Ovary (tissue), 9 donors: ENCODE data around the gene APP. TPM values are rescaled to one million over a fixed set of nuclear protein-coding genes. Genes with fewer than 3 reads are reported as not detected.

Experiments used
- DNase-seq, 5 donors: peaks; one replicate each; pipeline ENCODE4 v3.0.0-alpha.2; 2019 to 2020
- H3K27ac ChIP-seq, 2 donors: fragments of 200-600 bp; one replicate each; pipeline versions ENCODE4 v1.5.1 to v1.8.0; 2019 to 2022
- H3K27me3 ChIP-seq: fragments of 200-600 bp; one replicate; pipeline ENCODE4 v1.8.0; 2022
- H3K36me3 ChIP-seq: fragments of 200-600 bp; sonication (generic); one replicate; pipeline ENCODE4 v1.5.1; 2019
- H3K4me1 ChIP-seq: one replicate; pipeline ENCODE4 v1.8.1; 2013; ENCODE audit warnings: mild to moderate bottlenecking, moderate library complexity; ENCODE audit not compliant: insufficient read depth
- H3K4me3 ChIP-seq: fragments of 200-600 bp; sonication (generic); one replicate; pipeline ENCODE4 v1.5.1; 2017
- H3K9me3 ChIP-seq, 2 donors: fragments of 200-600 bp in 1 of 2; sonication (generic) in 1 of 2; one replicate each; pipeline versions ENCODE4 v1.5.1 to v1.8.1; 2013 to 2019; ENCODE audit warnings: mild to moderate bottlenecking in 1 of 2, moderate library complexity in 1 of 2
- CTCF ChIP-seq, 3 donors: fragments of 450-650 bp in 2 of 3; fragments of 200-600 bp in 1 of 3; IDR thresholded peaks; one replicate each; pipeline versions ENCODE4 v1.5.1 to v1.8.0; 2016 to 2022; ENCODE audit warnings: antibody characterized with exemption in 3 of 3, mild to moderate bottlenecking in 1 of 3
- EP300 ChIP-seq: sonication (generic); formaldehyde crosslinking; IDR thresholded peaks from one replicate; pipeline ENCODE4 v1.6.1; 2017; ENCODE audit warnings: antibody characterized with exemption
- POLR2A ChIP-seq: fragments of 450-650 bp; IDR thresholded peaks from one replicate; pipeline ENCODE4 v1.6.1; 2017; ENCODE audit warnings: antibody characterized with exemption, mild to moderate bottlenecking, moderate library complexity
- WGBS, 3 donors: extraction: QIAGEN DNeasy Blood & Tissue Kit in 1 of 3; methylation state at CpG; one replicate each; pipeline versions ENCODE4 v1.1.5 to v1.1.7; 2013 to 2017; 5-methylcytosine and 5-hydroxymethylcytosine counted together
- intact Hi-C, 4 donors: fragments of 100-400 bp; cut with DNase I; formaldehyde crosslinking; loops; one replicate each; pipeline versions ENCODE4 v1.11.0 to v1.15.1; 2022 to 2023
- polyA plus RNA-seq, 2 donors: library from polyadenylated mRNA; stranded (reverse); fragments of 200-250 nt in 1 of 2; fragments of 350-450 nt in 1 of 2; fragmentation: Illumina TruSeq in 1 of 2; extraction: RNeasy Lipid Tissue Mini Kit (QIAGEN cat#74804) in 1 of 2; gene quantifications; one replicate each; pipeline ENCODE4 v1.2.3, GENCODE V29; 2013 to 2014
- total RNA-seq, 7 donors: library from RNA; depleted of rRNA in 2 of 7; stranded (reverse); fragments of >200 nt in 2 of 7; fragmentation: NEBNext Ultra II Directional in 3 of 7; extraction: Animal tissue kit (Norgen Biotek cat#: 25700) in 3 of 7; gene quantifications; one replicate each; pipeline versions ENCODE4 v1.1.0 to v1.2.4, GENCODE V29; 2016 to 2023
- donor health status: DM: no; HTN: no; CAD: no; lungs with moderate emphysema.
- donor health status: DM: no; HTN: no; CAD: no.
- donor health status: Bipolar disorder and iron deficiency.
- donor health status: DM: yes; HTN: yes; CAD: no.
- donor health status: DM: no; HTN: no; CAD: no.
- donor health status: DM: yes; HTN: yes; CAD: no.

Gene APP
- total and polyA plus RNA-seq, 9 donors: 211 to 945 (median 364) TPM

GRCh38 chr21:26191609-26192008 is 21.0 kb upstream of the APP start:
- H3K4me3 ChIP-seq: no peak overlapping the region
- intact Hi-C loops: no loop called here
- no peaks in the 10 kb centered on the region for H3K27me3 ChIP-seq
- H3K4me1 ChIP-seq: no peaks in the 10 kb centered on the region
- TF ChIP-seq POLR2A (no peak), EP300 (no peak), CTCF (IDR thresholded peaks at IDR 0.05) (no peak)
- no peaks in the 10 kb centered on the region for H3K9me3 ChIP-seq
- WGBS, 3 donors: 84 to 90% (median 86%) methylated on average over 5 of the region's 5 CpGs
- DNase-seq: no peak
- H3K27ac ChIP-seq: no peak overlapping the region
- no peaks in the 10 kb centered on the region for H3K36me3 ChIP-seq

- Histone ChIP-seq H3K4me3 (no peak overlapping the region), H3K9me3 (no peaks in the 10 kb centered on the region), H3K4me1 (no peaks in the 10 kb centered on the region), H3K27ac (no peak overlapping the region), H3K36me3 (no peaks in the 10 kb centered on the region), H3K27me3 (no peaks in the 10 kb centered on the region)
- WGBS, 3 donors: 65 to 80% (median 67%) methylated on average over 5 of the region's 5 CpGs
- TF ChIP-seq CTCF (IDR thresholded peaks at IDR 0.05): no peak
- TF ChIP-seq POLR2A: no peak
- no peak for TF ChIP-seq EP300
- no peak for DNase-seq
- intact Hi-C loops: no loop called here
These were observed 17.9 kb upstream of the APP start for GRCh38 chr21:26188422-26188821.

DNA sequence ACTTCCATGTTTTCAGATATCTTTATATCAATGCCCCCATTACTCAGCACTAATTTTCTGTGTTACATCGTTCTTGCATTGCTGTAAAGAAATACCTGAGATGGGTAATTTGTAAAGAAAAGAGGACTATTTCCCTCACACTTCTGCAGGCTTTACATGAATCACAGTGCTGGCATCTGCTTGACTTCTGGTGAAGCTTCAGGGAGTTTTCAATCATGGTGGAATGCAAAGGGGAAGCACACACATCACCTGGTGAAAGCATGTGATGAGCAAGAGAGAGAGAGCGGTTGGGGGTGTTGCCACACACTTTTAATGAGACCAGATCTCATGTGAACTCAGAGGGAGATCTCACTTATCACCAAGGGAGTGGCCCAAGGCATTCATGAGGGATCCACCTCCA is 14.9 kb upstream of the APP start:
- no peaks in the 10 kb centered on the region for H3K27me3 ChIP-seq
- no peak overlapping the region for H3K4me3 ChIP-seq
- no peak overlapping the region for H3K27ac ChIP-seq
- no peaks in the 10 kb centered on the region for H3K9me3 ChIP-seq
- no peaks in the 10 kb centered on the region for H3K4me1 ChIP-seq
- TF ChIP-seq EP300 (no peak), POLR2A (no peak), CTCF (IDR thresholded peaks at IDR 0.05) (no peak)
- no peak for DNase-seq
- intact Hi-C loops: no loop called here
- 75 to 88% (median 85%) methylated on average over 2 of the region's 2 CpGs for WGBS, 3 donors
- no peaks in the 10 kb centered on the region for H3K36me3 ChIP-seq

DNA sequence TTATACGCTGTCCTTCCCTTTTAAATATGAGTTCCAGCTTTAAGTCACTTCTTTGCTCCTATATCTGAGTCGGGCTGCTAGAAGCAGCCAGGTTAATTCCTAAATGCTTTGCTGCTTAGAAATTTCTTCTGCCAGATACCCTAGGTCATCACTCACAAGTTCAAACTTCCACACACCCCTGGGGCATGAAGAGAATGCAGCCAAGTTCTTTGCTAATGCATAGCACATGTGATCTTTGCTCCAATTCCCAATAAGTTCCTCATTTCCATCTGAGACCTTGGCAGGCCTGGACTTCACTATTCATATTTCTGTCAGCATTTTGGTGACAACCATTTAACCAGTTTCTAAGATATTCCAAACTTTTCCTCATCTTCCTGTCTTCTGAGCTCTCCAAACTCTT is 14.5 kb upstream of the APP start:
- no peak overlapping the region for H3K4me3 ChIP-seq
- no peaks in the 10 kb centered on the region for H3K36me3 ChIP-seq
- no peak for TF ChIP-seq EP300
- TF ChIP-seq POLR2A: no peak
- TF ChIP-seq CTCF (IDR thresholded peaks at IDR 0.05): no peak
- H3K4me1 ChIP-seq: no peaks in the 10 kb centered on the region
- no peak overlapping the region for H3K27ac ChIP-seq
- 65 to 95% (median 87%) methylated on average over 2 of the region's 2 CpGs for WGBS, 3 donors
- DNase-seq: no peak
- H3K27me3 ChIP-seq: no peaks in the 10 kb centered on the region
- no peaks in the 10 kb centered on the region for H3K9me3 ChIP-seq
- intact Hi-C loops: no loop called here

DNA sequence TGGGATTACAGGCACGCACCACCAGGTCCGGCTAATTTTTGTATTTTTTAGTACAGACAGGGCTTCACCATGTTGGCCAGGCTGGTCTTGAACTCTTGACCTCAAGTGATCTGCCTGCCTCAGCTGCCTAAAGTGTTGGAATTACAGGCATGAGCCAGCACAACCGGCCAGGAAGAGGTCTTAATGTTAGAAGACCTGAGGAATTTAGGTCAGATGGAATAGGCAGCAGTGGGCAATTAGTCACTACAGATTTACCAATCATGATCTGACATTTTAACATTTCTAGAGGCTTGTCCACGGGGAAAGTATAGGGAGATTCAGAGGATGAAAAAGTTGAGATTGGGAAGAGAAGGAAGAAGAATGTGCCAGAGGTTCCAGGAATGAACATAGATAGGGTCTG is 8.9 kb upstream of the APP start:
- no peak for DNase-seq
- Histone ChIP-seq H3K4me3 (no peak overlapping the region), H3K27me3 (no peaks in the 10 kb centered on the region), H3K27ac (no peak overlapping the region), H3K9me3 (no peaks in the 10 kb centered on the region), H3K36me3 (no peaks in the 10 kb centered on the region), H3K4me1 (peaks cover 1% of the 10 kb centered on the region)
- intact Hi-C loops: no loop called here
- TF ChIP-seq EP300 (no peak), CTCF (IDR thresholded peaks at IDR 0.05) (no peak), POLR2A (no peak)
- 70 to 77% (median 74%) methylated on average over 4 of the region's 4 CpGs for WGBS, 3 donors
